PC-3 (cell line): ENCODE data around the gene RBM25. TPM values are rescaled to one million over a fixed set of nuclear protein-coding genes. Genes with fewer than 3 reads are reported as not detected.

Experiments used
- ATAC-seq: fragments of 200-7000 bp; cut with Tn5 transposase; 2 replicates; pipeline ENCODE4 v1.9.1; 2020; ENCODE audit warnings: mild to moderate bottlenecking, moderate library complexity
- BruUV-seq: library from RNA; stranded (reverse); fragments of 400-500 nt; replicated peaks from 2 replicates; lab custom pipeline; 2021; lab: Mats Ljungman, UMichigan
- CTCF ChIA-PET: fragments of 300-600 bp; sonication (Branson Sonifier 250); formaldehyde crosslinking; loops from one replicate; lab custom pipeline; 2022; ENCODE audit warnings: antibody characterized with exemption; lab: Charles Lee
- POLR2A ChIA-PET: fragments of 300-600 bp; sonication (Branson Sonifier 250); formaldehyde crosslinking; loops from one replicate; lab custom pipeline; 2022; ENCODE audit warnings: antibody characterized with exemption; ENCODE audit not compliant: unreplicated experiment; lab: Charles Lee
- DNase-seq: peaks from one replicate; pipeline ENCODE4 v3.0.0-alpha.2; 2015
- H2AFZ ChIP-seq: fragments of 300-600 bp; sonication (generic); 2 replicates; pipeline ENCODE4 v1.6.0; 2016; ENCODE audit warnings: antibody characterized with exemption, low read length
- H3F3A ChIP-seq: fragments of 300-600 bp; sonication (generic); one replicate; pipeline ENCODE4 v1.6.0; 2017; ENCODE audit warnings: antibody characterized with exemption, low read length, control low read depth, mild to moderate bottlenecking; ENCODE audit not compliant: unreplicated experiment
- H3K27ac ChIP-seq: fragments of 300-600 bp; sonication (generic); 2 replicates; pipeline ENCODE4 v1.5.1; 2016; ENCODE audit warnings: mild to moderate bottlenecking, low read length
- H3K27me3 ChIP-seq: fragments of 300-600 bp; sonication (generic); 2 replicates; pipeline ENCODE4 v1.6.1; 2016; ENCODE audit warnings: low read length, mixed read lengths
- H3K36me3 ChIP-seq: fragments of 300-600 bp; sonication (generic); 2 replicates; pipeline ENCODE4 v1.6.1; 2016; ENCODE audit warnings: low read depth, mixed run types, low read length, mixed read lengths
- H3K4me1 ChIP-seq: fragments of 300-600 bp; sonication (generic); 2 replicates; pipeline ENCODE4 v1.5.1; 2016; ENCODE audit warnings: low read length; ENCODE audit not compliant: insufficient read depth
- H3K4me2 ChIP-seq: fragments of 300-600 bp; sonication (generic); 2 replicates; pipeline ENCODE4 v1.6.0; 2016; ENCODE audit warnings: low read length
- H3K4me3 ChIP-seq: fragments of 300-600 bp; sonication (generic); 2 replicates; pipeline ENCODE4 v1.5.1; 2016; ENCODE audit warnings: mild to moderate bottlenecking, low read length, mixed read lengths
- H3K79me2 ChIP-seq: fragments of 300-600 bp; sonication (generic); 2 replicates; pipeline ENCODE4 v1.6.1; 2017; ENCODE audit warnings: low read length, mixed read lengths
- H3K9ac ChIP-seq: fragments of 300-600 bp; sonication (generic); 2 replicates; pipeline ENCODE4 v1.6.0; 2016; ENCODE audit warnings: mild to moderate bottlenecking, low read length
- H3K9me2 ChIP-seq: fragments of 300-600 bp; sonication (generic); replicated peaks from 2 replicates; pipeline ENCODE4 v1.6.1; 2016; ENCODE audit warnings: mixed run types, low read length, mixed read lengths
- H3K9me3 ChIP-seq: fragments of 300-600 bp; sonication (generic); 2 replicates; pipeline ENCODE4 v1.6.1; 2016; ENCODE audit warnings: low read length, mixed read lengths
- H4K20me1 ChIP-seq: fragments of 300-600 bp; sonication (generic); 2 replicates; pipeline ENCODE4 v1.6.1; 2016; ENCODE audit warnings: low read length, mixed read lengths
- EZH2 ChIP-seq: fragments of 300-600 bp; sonication (generic); IDR thresholded peaks from one replicate; pipeline ENCODE4 v1.6.1; 2017; ENCODE audit warnings: antibody characterized with exemption, mild to moderate bottlenecking, low read length; ENCODE audit not compliant: unreplicated experiment
- EZH2phosphoT487 ChIP-seq: fragments of 300-600 bp; sonication (generic); IDR thresholded peaks from 2 replicates; pipeline ENCODE4 v1.6.1; 2018; ENCODE audit warnings: mild to moderate bottlenecking, antibody characterized with exemption, low read length, borderline replicate concordance
- intact Hi-C: fragments of 100-400 bp; cut with micrococcal nuclease; formaldehyde crosslinking; loops from 2 replicates; pipeline ENCODE4 v1.9.0; 2023
- total RNA-seq: library from RNA; depleted of rRNA; stranded (reverse); fragments of >200 nt; gene quantifications from 2 replicates; pipeline ENCODE4 v1.2.3, GENCODE V29; 2014
- TF ChIP-seq, protein P1 (sequence below): fragments of 300-600 bp; sonication (generic); conservative IDR thresholded peaks from 2 replicates; pipeline ENCODE4 v1.5.1; 2017; ENCODE audit warnings: antibody characterized with exemption, low read depth, mild to moderate bottlenecking, low read length

The RBM25 gene
- total RNA-seq, 1 experiment from 2014 or later: 53.2 TPM

DNA sequence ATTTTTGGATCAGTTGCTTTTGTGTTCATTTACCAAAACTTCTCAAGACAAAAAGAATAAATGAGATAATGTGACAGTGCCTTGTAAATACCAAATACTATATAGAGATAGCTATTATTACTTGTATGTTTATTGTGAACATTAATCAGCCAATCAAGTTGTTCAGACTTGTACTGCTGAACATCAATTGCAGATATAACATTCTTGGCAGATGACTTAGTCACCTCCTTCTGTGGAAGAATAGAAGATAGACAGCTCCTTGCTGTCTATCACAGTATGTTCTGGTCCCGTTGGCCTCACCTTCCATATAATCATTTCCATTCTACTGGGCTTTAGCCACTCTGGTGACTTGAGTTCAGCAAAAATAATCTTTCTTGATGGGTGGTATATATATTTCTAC lies 108.1 kb downstream of the RBM25 start:
- no peaks in the 10 kb centered on the region for H3F3A ChIP-seq
- H3K27me3 ChIP-seq: no peaks in the 10 kb centered on the region
- CTCF ChIA-PET: no interaction called here
- POLR2A ChIA-PET: no interaction called here
- no peaks in the 10 kb centered on the region for H3K4me1 ChIP-seq
- no peak for TF ChIP-seq EZH2
- no peak for TF ChIP-seq EZH2phosphoT487
- TF ChIP-seq, protein P1, sequence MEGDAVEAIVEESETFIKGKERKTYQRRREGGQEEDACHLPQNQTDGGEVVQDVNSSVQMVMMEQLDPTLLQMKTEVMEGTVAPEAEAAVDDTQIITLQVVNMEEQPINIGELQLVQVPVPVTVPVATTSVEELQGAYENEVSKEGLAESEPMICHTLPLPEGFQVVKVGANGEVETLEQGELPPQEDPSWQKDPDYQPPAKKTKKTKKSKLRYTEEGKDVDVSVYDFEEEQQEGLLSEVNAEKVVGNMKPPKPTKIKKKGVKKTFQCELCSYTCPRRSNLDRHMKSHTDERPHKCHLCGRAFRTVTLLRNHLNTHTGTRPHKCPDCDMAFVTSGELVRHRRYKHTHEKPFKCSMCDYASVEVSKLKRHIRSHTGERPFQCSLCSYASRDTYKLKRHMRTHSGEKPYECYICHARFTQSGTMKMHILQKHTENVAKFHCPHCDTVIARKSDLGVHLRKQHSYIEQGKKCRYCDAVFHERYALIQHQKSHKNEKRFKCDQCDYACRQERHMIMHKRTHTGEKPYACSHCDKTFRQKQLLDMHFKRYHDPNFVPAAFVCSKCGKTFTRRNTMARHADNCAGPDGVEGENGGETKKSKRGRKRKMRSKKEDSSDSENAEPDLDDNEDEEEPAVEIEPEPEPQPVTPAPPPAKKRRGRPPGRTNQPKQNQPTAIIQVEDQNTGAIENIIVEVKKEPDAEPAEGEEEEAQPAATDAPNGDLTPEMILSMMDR: no peak
- H3K4me2 ChIP-seq: no peak overlapping the region
- no TSS peak for BruUV-seq
- no peak overlapping the region for H3K27ac ChIP-seq
- peaks cover 20% of the 10 kb centered on the region; the same call in 1 of the 2 replicates for H3K36me3 ChIP-seq
- no peaks in the 10 kb centered on the region for H4K20me1 ChIP-seq
- DNase-seq (no peak), ATAC-seq (no peak)
- H3K9ac ChIP-seq: no peak overlapping the region
- no peaks in the 10 kb centered on the region for H3K79me2 ChIP-seq
- no peak overlapping the region for H2AFZ ChIP-seq
- no peaks in the 10 kb centered on the region for H3K9me3 ChIP-seq
- intact Hi-C loops: no loop called here
- no peak overlapping the region for H3K4me3 ChIP-seq
- H3K9me2 ChIP-seq: no peaks in the 10 kb centered on the region

DNA sequence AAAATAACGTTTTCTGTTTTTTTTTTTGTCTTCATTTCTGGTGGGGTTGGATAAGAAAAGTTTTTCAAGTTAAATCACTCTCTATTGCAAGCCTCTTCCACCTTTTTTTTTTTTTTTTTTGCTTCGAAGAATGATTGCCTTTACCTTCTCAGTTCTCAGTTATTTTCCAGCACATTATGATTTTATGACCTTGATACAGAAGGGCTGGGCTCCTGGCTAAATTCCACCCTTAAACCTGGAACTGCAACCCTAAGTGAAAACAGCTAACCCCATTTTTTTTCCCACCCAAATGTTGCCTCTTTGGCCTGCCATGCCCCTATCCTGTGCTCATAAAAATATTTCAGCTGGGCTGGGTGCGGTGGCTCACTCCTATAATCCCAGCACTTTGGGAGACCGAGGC lies 109.4 kb downstream of the RBM25 start:
- Histone ChIP-seq H3K79me2 (no peaks in the 10 kb centered on the region), H3K9me3 (no peaks in the 10 kb centered on the region), H3K4me1 (no peaks in the 10 kb centered on the region), H3F3A (no peaks in the 10 kb centered on the region), H3K4me2 (no peak overlapping the region), H2AFZ (no peak overlapping the region), H3K4me3 (no peak overlapping the region), H3K27me3 (no peaks in the 10 kb centered on the region), H4K20me1 (0 out of 2 replicates have a peak, but pooled peaks cover 1% of the 10 kb centered on the region), H3K9ac (no peak overlapping the region), H3K9me2 (no peaks in the 10 kb centered on the region), H3K27ac (no peak overlapping the region), H3K36me3 (peaks cover 15% of the 10 kb centered on the region; the same call in 1 of the 2 replicates)
- intact Hi-C loops: no loop called here
- no peak for TF ChIP-seq EZH2phosphoT487
- TF ChIP-seq, protein P1: no peak
- CTCF ChIA-PET: interaction anchor here (0.6 kb wide), 1 partner anchor 128 kb away, joined by 3 read pairs; no protein-coding TSS in a partner anchor
- no peak for ATAC-seq
- no TSS peak for BruUV-seq
- DNase-seq: no peak
- POLR2A ChIA-PET: no interaction called here

DNA sequence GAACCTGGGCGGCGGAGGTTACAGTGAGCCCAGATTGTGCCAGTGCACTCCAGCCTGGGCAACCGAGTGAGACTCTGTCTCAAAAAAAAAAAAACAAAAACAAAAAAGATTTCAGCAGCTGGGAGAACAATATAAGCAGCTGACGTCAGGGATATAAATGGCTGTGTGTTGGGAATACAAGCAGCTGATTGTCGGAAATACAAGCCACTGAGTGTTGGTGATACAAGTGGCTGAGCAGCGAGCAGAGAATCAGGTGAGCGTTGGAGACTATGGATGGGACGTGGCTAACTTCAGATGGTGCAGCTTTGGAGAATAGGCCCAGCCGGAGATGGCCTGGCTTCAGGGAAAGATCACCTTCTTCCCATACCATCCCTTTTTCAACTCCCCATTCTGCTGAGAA lies 109.9 kb downstream of the RBM25 start:
- peaks cover 16% of the 10 kb centered on the region; the same call in 1 of the 2 replicates for H3K36me3 ChIP-seq
- 0 out of 2 replicates have a peak, but pooled peaks cover 4% of the 10 kb centered on the region for H4K20me1 ChIP-seq
- no peak overlapping the region for H3K27ac ChIP-seq
- no peaks in the 10 kb centered on the region for H3K9me2 ChIP-seq
- H2AFZ ChIP-seq: no peak overlapping the region
- H3K4me2 ChIP-seq: no peak overlapping the region
- H3K4me1 ChIP-seq: no peaks in the 10 kb centered on the region
- H3K4me3 ChIP-seq: no peak overlapping the region
- ChIA-PET POLR2A (no interaction called here), CTCF (no interaction called here)
- TF ChIP-seq EZH2 (no peak), EZH2phosphoT487 (no peak)
- TF ChIP-seq, protein P1: no peak
- intact Hi-C loops: no loop called here
- H3K9ac ChIP-seq: no peak overlapping the region
- no peaks in the 10 kb centered on the region for H3K79me2 ChIP-seq
- DNase-seq (no peak), ATAC-seq (no peak)
- no peaks in the 10 kb centered on the region for H3K9me3 ChIP-seq
- no TSS peak for BruUV-seq
- H3F3A ChIP-seq: no peaks in the 10 kb centered on the region
- H3K27me3 ChIP-seq: no peaks in the 10 kb centered on the region
